ENCODE results near the gene TRIM9.

- TF ChIP-seq CTCF (IDR thresholded peaks at IDR 0.05; ENCODE audit: low read depth, low read length) (no peak), EZH2phosphoT487 (IDR thresholded peaks at IDR 0.05; ENCODE audit: low read depth) (no peak)
Observed at GRCh38 chr14:50926851-50927386, 168.0 kb downstream of the TRIM9 start.

All from OCI-LY3 (cell line).